HG02981 (cell line): ENCODE results near the gene GPRC5A.

Source experiments
- ATAC-seq: cut with Tn5 transposase; IDR thresholded peaks from one replicate; pipeline ENCODE4 v1.9.1; 2021; ENCODE audit warnings: mild to moderate bottlenecking, moderate library complexity; ENCODE audit not compliant: unreplicated experiment

GPRC5A gene

GRCh38 chr12:12909228-12909994 is 18.0 kb downstream of the GPRC5A start:
- peak; percentile 64 for ATAC-seq

- ATAC-seq = no peak
These were observed 18.6 kb downstream of the GPRC5A start for GRCh38 chr12:12909995-12910420.

- no peak for ATAC-seq
These were observed 21.3 kb downstream of the GPRC5A start for GRCh38 chr12:12912711-12913110.

DNA sequence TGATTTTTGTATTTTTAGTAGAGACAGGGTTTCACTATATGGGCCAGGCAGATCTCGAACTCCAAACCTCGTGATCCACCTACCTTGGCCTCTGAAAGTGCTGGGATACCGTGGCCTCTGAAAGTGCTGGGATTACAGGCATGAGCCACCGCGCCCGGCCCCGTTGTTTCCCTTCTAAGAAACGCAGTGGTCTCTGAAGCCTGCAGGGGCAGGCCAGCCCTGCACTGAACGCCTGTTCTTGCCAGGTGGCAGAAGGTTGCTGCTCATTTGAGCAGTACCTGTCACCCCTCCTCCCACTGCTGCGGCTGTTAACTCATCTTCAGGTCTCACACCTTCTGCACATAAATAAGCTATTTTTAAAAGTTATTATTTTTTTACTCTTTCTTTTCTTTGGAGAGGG is 24.3 kb downstream of the GPRC5A start:
- no peak for ATAC-seq

DNA sequence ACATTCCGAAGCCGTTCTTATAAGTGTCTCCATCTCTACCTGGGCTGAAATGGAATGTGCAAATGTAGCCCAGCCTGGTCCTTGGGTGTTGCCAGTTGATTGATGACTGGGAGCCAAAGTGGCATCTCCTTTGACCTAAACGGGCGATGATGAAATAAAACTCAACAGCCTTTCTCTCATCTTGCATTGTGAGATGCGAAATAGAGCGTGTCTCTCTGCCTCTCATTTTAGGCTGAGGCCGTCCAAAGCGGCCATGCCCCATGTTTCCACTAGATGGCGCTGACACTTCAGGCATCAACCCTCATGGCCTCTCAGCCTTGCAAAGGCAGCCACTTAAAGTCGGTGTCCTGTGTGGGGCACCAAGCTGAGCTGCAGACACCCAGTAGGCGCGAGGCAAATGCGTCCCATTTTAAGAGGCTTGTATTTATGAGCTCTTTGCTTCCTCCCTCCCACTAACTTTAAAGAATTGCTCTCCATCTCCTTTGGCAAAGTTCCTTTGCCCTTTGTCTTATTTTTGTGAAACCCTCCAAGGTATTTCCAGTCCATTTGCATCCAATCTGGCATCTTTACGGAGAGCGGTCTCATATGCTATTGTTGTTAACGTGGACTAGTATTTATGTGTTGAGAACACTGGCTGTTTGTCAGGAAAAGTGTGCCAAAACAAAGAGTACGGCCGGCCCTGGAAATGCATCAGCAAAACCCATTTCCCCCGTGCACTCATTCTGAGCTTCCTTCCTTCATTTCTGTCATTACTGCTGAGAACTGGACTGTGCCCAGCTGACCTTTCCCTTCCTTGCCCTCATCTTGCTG is 25.0 kb downstream of the GPRC5A start:
- ATAC-seq = no peak

- no peak for ATAC-seq
These were observed 26.2 kb downstream of the GPRC5A start for GRCh38 chr12:12917517-12917916.

DNA sequence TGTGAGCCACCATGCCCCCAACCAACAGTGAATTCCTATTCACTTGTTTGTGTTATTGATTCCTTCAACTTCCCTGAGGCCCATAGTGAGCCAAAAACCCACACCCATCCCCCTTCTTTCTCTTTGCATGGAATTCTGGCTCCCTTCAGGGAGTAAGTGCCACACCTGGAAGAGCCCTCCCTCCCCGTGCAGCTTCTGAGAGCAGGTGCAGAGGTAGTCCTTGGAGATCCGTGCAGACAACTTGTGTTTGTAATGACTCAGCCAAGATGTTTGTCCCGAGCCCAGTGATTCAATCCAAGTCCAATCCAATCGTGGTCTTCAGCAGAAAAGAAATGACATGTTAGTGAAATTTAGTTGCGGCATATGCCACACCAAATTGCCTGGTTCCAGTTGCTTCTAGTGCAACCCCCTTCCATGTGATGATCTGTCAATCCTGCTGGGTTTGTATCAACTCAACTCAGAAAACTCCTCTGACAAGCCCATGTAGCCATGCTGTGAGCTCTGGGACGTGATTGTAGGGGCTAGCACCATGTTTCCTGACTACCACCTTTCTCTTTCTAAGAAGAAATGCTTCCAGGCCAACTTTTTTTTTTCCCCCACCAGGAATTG is 27.5 kb downstream of the GPRC5A start:
- no peak for ATAC-seq

GRCh38 chr12:12919666-12920435 is 28.5 kb downstream of the GPRC5A start:
- ATAC-seq = no peak

DNA sequence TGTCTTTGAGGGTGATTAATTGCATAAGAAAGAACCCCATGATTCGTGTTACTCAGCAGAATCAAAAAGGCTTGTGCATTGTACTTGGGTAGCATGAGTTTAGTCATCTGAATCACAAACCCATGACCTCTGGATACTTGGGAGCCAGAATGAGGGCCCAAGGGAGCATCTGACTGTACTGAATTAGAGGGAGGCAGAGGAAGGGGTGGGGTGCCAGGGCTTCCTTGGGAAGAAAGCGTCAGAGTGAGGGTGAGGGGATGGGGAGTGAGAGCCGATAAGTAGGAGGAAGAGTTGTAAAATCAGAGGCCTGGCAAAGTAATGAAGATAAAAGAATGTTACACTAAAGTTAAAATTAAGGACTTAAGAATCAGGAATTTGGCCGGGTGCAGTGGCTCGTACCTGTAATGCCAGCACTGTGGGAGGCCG is 30.8 kb downstream of the GPRC5A start:
- ATAC-seq = no peak

DNA sequence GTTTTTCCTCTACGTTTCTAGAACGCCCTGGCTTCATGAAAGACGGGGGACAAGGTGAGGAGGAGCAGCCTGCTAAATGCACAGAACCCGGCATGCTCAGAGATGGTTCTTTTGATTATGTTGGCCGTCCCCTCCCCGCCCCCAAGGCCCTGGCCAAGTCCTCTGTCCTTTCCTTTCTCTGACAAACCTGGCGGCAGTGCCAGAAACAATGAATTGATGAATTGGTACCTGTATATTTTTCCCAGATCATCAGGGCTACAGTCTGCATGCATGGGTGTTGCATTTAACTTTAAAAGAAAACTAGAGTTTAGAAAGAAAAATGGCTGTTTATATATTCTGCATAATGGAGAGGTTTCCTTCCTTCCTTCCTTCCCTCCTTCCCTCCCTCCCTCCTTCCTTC is 31.6 kb downstream of the GPRC5A start:
- ATAC-seq = no peak

DNA sequence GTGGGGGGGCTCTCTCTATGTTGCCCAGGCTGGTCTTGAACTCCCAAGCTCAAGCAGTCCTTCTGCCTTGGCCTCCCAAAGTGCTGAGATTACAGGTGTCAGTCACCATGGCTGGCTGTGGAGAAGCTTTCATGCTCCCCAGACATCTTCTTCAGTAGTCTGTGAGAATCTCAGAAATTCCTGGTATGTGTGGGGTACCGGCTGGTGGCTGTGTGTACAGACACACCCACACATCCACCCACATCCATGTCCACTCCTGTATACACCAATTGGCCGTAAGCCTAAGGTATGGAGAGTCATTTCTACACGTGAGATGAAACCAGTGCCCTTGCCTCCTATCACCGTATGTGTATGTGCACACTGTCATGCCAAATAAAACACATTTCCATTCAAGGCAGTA is 32.8 kb downstream of the GPRC5A start:
- ATAC-seq = no peak

GRCh38 chr12:12925388-12925787 is 34.0 kb downstream of the GPRC5A start:
- ATAC-seq = no peak

DNA sequence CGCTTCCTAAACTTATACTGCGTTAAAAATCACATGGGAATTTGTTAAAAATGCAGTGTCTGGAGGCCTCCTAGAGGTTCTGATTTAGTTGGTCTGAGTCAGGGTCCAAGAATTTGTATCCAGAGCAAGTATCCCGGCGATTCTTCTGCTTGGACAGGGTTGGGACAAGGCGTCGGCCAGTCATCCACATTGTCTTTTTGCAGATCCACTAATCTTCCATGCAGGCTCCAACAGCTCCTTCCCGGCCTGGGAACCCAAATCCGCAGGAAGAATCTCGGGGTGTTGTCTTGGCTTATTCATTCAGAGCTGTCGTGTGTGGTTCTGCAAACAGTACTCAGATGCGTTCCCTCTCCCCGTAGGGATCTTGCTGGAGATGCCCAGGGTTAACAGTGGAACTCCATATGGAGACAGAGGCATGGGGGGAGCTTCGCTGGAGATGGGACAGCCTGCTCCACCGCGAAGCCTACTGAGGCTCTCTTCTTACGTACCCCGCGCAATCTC is 35.3 kb downstream of the GPRC5A start:
- ATAC-seq = no peak

DNA sequence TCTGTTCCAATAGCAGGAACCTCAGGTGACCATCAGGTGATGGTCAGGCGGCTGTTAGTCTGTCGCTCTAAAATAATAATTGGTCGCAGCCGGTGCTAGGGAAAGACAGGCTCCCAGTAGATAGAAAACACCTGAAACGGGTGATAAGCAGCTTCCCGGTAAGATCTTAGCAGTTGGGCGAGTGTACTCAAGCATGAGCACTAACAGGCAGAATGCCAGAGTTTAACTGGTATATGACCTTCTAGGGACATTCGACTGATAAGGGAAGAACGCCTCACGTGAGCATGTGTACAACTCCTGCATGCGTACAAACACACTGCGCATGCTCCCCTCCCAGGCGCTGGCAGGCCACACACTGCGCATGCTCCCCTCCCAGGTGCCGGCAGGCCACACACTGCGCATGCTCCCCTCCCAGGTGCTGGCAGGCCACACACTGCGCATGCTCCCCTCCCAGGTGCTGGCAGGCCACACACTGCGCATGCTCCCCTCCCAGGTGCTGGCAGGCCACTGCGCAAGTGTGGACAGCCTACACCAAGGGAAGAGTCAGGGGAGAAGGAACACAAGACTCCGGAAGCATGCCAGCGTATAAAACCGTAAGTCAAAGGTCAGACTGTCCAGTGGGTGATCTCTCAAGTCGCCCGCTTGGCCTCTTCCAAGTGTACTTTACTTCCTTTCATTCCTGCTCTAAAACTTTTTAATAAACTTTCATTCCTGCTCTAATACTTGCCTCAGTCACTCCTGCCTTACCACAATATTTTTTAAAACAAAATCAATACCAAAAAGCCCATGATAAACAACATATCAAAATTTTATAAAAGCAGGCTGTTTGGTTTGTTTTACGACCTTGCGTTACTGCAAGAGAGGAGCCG is 36.1 kb downstream of the GPRC5A start:
- ATAC-seq = no peak

DNA sequence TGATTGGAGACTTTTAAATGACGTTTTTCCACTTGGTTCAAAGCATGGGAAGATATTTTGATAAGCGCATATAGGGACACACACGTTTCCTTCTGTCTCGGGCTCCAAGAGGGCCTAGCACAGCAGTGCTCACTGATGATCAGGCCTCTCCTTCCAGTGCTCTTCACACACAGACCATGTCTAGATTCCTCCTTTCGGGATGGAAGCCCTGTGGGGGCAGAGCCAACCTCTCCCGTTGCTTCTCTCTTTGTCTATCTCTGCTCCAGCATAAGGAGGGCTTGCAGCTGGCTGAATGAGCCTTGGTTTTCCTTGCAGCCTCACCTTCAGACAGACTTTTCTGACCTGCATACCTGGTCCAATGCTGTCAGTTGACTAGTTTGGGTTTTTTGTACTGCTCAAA is 38.3 kb downstream of the GPRC5A start:
- no peak for ATAC-seq

DNA sequence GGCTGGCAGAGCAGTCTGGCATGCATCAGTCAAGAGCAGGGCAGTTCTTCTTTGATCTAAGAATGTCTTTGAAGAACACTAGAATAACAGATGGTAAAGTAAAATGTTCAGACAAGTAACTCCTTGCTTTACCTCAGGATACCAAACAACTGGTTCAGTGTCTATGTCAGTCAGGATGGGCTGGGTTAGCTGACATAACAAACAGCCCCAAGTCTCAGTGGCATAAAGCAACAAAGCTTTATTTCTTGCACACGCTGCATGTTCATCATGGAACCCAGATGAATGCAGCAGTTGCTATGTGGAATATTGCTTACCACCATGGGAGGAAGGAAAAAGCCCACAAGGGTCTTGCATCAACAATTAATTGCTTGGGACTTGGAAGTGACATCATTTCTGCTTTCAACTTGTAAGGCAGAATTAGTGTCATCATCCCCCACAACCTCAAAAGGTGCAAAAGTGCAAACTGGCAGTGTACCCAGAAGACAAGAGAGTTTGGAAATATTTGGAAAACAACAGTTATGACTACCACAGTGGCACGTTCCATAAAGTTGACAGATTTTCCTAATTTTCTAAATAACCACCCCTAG is 39.4 kb downstream of the GPRC5A start:
- no peak for ATAC-seq

DNA sequence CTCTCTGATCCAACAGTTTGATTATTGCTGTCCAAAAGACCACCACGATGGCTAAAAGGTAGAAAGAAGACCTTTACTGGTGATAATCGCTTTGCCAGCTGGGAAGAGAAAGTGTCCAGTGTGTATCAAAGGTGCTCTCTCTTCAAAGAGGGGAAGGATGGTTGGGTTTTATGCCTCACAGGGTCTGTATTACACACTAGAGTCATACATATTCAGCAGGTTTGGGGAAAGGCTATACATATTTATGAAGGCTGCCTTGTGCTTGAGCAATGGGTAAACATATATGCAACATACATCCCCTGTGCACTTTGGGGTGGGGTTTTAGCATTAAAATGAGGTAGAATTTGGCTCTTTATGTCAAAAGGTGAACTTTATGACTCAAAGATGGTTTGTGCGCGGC is 42.4 kb downstream of the GPRC5A start:
- no peak for ATAC-seq

GRCh38 chr12:12934556-12934955 is 43.2 kb downstream of the GPRC5A start:
- ATAC-seq = no peak

GRCh38 chr12:12936983-12937491 is 45.7 kb downstream of the GPRC5A start:
- ATAC-seq = no peak
